Gastrocnemius medialis (tissue), 4 donors: Measurements from ENCODE around the gene PILRB.

ENCODE experiments used
- CTCF ChIP-seq, 5 experiments: fragments of 450-650 bp in 3 of 5; fragments of 200-600 bp in 2 of 5; sonication (generic) in 2 of 5; IDR thresholded peaks in 4 of 5; conservative IDR thresholded peaks in 1 of 5; 1 replicate in 4 of 5; 2 replicates in 1 of 5; pipeline ENCODE4 v1.5.1; 2016 to 2019; ENCODE audit warnings: antibody characterized with exemption in 5 of 5, mild to moderate bottlenecking in 3 of 5, moderate library complexity in 3 of 5
- POLR2A ChIP-seq, 2 donors: fragments of 450-650 bp; IDR thresholded peaks; one replicate each; pipeline ENCODE4 v1.6.1; 2017; ENCODE audit warnings: antibody characterized with exemption in 2 of 2, mild to moderate bottlenecking in 2 of 2, moderate library complexity in 2 of 2

DNA sequence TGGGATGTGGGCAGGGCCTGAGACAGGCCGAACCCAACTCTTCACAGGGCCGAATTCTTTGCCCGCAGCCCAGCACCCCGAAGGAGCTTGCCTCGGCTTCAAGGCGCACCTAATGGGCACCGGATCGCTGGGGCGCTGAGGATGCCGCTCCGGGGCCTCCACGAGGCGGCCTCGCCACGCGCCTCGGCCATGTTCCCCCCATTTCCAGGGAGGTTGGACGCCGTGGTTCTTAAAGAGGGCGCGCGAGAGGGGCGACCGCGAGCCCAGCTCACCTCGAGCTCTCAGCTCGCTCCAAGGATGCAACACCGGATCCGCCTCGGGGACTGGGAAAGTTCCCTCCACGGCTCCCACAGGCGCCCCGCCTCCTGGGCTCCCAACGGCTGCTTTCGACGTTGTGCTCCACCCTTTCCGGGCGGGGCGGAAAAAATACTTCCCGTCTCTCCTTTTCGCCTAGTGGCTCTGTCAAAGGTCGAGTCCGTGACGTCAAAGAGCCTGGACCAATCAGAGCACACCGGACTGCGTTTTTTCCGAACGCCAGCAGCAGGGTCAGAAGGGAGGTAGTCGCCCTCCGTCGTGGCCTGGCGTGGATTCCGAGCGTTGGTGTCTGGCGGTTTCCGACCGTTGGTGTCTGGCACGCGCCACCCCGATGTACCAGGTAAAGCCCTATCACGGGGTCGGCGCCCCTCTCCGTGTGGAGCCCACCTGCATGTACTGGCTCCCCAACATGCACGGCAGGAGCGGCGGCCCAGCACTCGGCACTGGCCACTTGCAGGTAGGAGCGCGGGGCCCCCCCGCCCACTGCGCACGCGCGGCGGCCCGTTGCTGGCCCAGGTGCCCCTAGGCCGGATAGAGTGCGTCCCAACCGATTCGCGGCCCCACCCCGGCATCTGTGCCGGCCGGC is 22.1 kb upstream of the PILRB start:
- peak in 2 of 5 experiments; percentile 17 to 20 for TF ChIP-seq CTCF (IDR thresholded peaks at IDR 0.05 in 4 of 5, conservative IDR thresholded peaks at IDR 0.05 in 1 of 5)
- peak; percentile 100 for TF ChIP-seq POLR2A (IDR thresholded peaks at IDR 0.05)
